K562 (cell line): ENCODE results near the gene TIMM44. TPM values are rescaled to one million over a fixed set of nuclear protein-coding genes. Genes with fewer than 3 reads are reported as not detected.

Experiments used
- CAMTA2 ChIP-seq: fragments of 250-450 bp; sonication (Bioruptor Pico); conservative IDR thresholded peaks from 2 replicates; pipeline ENCODE4 v1.5.1; 2022
- GABPA ChIP-seq: fragments of 200-800 bp; sonication (Bioruptor generic); conservative IDR thresholded peaks from 2 replicates; pipeline ENCODE4 v1.6.1; 2016; ENCODE audit warnings: low read depth, missing genetic modification characterization, missing compliant biosample characterization
- GTF2A2 ChIP-seq: IDR thresholded peaks from 2 replicates; pipeline ENCODE4 v1.6.1; 2016; ENCODE audit warnings: mild to moderate bottlenecking, missing genetic modification characterization, missing compliant biosample characterization
- RBM34 ChIP-seq: fragments of 200-400 bp; formaldehyde crosslinking; IDR thresholded peaks from 2 replicates; pipeline ENCODE4 v1.6.1; 2018; ENCODE audit warnings: low read length, borderline replicate concordance; ENCODE audit not compliant: insufficient read depth
- SLC30A9 ChIP-seq: fragments of 250-450 bp; sonication (Bioruptor Pico); IDR thresholded peaks from 2 replicates; pipeline ENCODE4 v1.8.0; 2022; ENCODE audit warnings: mild to moderate bottlenecking, moderate library complexity
- SMARCE1 ChIP-seq: fragments of 450-650 bp; IDR thresholded peaks from 2 replicates; pipeline ENCODE4 v1.7.1; 2016; ENCODE audit warnings: mild to moderate bottlenecking
- THRAP3 ChIP-seq: fragments of 450-650 bp; IDR thresholded peaks from 2 replicates; pipeline ENCODE4 v1.6.1; 2016; ENCODE audit warnings: mild to moderate bottlenecking, inconsistent platforms, borderline replicate concordance
- U2AF1 ChIP-seq: fragments of 200-400 bp; formaldehyde crosslinking; optimal IDR thresholded peaks from 2 replicates; pipeline ENCODE3; 2017; ENCODE audit warnings: mild to moderate bottlenecking, low read depth, low read length, moderate library complexity
- ZNF695 ChIP-seq: fragments of 450-650 bp; formaldehyde crosslinking; IDR thresholded peaks from 2 replicates; pipeline ENCODE4 v1.4.0; 2020; ENCODE audit warnings: mild to moderate bottlenecking, moderate library complexity
- ZNF717 ChIP-seq: fragments of 250-450 bp; sonication (Bioruptor Pico); IDR thresholded peaks from 2 replicates; pipeline ENCODE4 v1.5.0; 2021
- polyA plus RNA-seq, 8 experiments: library from polyadenylated mRNA; depleted of rRNA in 4 of 8; stranded (reverse) in 5 of 8; unstranded in 3 of 8; fragments of >200 nt; fragmentation: Nextera tagmentation in 2 of 8; fragmentation: Illumina TruSeq in 1 of 8; extraction: Ambion mirVana in 2 of 8; extraction: Trizol in 1 of 8; gene quantifications; 2 replicates each; pipeline versions ENCODE4 v1.2.1 to v1.2.3, GENCODE V29; 2011 to 2014; ENCODE audit warnings: inconsistent platforms in 1 of 8, missing spikeins in 1 of 8
- total RNA-seq, 7 experiments: library from RNA; depleted of rRNA in 6 of 7; stranded (reverse); fragments of >200 nt in 6 of 7; fragmentation: Illumina TruSeq in 2 of 7; extraction: Trizol in 2 of 7; gene quantifications; 2 replicates each; pipeline versions ENCODE4 v1.2.1 to v1.2.3, GENCODE V29; 2011 to 2021; ENCODE audit warnings: low replicate concordance in 1 of 7
- TF ChIP-seq, protein P1 (sequence below): sonication (generic); formaldehyde crosslinking; IDR thresholded peaks from 2 replicates; pipeline ENCODE4 v1.8.1; 2023; ENCODE audit warnings: missing genetic modification reagents, mild to moderate bottlenecking, borderline replicate concordance
- TF ChIP-seq, protein P2 (sequence below): sonication (generic); formaldehyde crosslinking; IDR thresholded peaks from 2 replicates; pipeline ENCODE4 v1.8.0; 2023; ENCODE audit warnings: mild to moderate bottlenecking, missing genetic modification reagents
- TF ChIP-seq, protein P3 (sequence below): sonication (generic); formaldehyde crosslinking; IDR thresholded peaks from 2 replicates; pipeline ENCODE4 v1.8.1; 2023; ENCODE audit warnings: mild to moderate bottlenecking, missing genetic modification reagents, moderate library complexity
- TF ChIP-seq, protein P4 (sequence below): fragments of 150-350 bp; IDR thresholded peaks from 2 replicates; pipeline ENCODE4 v1.6.1; 2014; ENCODE audit warnings: low read depth, mild to moderate bottlenecking, low read length, borderline replicate concordance

Gene TIMM44
- total and polyA plus RNA-seq, 9 of the 15 experiments (the other 6 are each of a cell fraction or from before 2014, with no cell fraction given), result 10.3 to 231 (median 89.3) TPM

DNA sequence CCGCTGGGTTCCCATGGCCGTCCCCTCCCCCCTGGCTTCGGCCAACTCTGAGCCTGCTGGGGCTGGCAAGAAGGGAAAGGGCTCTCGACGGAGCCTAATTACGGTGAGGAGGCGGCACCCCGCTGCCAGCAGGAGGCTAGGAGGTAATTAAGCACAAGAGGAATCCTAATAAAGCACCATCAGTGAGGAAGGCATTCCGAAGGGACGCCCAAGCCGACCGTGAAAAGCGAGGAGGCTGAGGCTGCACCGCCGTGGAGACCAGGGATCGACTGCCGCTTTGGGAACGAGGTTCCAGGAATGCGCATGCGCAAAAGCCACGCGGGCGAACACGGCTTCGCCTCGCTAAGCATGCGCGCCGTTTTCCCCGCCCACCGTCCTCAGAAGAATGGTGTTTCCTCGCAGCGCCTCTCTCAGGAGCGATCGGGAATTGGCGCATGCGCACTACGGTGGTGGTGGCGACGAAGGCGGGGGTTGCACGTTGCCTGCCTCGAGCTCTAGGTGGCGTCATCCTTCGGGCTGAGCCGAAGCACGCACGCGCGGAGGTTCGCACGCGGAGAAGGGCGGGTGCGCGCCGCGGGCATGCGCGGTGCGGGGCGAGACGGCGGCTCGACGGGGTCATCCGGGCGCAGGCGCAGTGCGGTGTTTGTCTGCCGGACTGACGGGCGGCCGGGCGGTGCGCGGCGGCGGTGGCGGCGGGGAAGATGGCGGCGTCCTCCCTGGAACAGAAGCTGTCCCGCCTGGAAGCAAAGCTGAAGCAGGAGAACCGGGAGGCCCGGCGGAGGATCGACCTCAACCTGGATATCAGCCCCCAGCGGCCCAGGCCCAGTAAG, 40.0 kb downstream of the TIMM44 start, which contains the start of gene MAP2K7 (continued):
- TF ChIP-seq, protein P1, sequence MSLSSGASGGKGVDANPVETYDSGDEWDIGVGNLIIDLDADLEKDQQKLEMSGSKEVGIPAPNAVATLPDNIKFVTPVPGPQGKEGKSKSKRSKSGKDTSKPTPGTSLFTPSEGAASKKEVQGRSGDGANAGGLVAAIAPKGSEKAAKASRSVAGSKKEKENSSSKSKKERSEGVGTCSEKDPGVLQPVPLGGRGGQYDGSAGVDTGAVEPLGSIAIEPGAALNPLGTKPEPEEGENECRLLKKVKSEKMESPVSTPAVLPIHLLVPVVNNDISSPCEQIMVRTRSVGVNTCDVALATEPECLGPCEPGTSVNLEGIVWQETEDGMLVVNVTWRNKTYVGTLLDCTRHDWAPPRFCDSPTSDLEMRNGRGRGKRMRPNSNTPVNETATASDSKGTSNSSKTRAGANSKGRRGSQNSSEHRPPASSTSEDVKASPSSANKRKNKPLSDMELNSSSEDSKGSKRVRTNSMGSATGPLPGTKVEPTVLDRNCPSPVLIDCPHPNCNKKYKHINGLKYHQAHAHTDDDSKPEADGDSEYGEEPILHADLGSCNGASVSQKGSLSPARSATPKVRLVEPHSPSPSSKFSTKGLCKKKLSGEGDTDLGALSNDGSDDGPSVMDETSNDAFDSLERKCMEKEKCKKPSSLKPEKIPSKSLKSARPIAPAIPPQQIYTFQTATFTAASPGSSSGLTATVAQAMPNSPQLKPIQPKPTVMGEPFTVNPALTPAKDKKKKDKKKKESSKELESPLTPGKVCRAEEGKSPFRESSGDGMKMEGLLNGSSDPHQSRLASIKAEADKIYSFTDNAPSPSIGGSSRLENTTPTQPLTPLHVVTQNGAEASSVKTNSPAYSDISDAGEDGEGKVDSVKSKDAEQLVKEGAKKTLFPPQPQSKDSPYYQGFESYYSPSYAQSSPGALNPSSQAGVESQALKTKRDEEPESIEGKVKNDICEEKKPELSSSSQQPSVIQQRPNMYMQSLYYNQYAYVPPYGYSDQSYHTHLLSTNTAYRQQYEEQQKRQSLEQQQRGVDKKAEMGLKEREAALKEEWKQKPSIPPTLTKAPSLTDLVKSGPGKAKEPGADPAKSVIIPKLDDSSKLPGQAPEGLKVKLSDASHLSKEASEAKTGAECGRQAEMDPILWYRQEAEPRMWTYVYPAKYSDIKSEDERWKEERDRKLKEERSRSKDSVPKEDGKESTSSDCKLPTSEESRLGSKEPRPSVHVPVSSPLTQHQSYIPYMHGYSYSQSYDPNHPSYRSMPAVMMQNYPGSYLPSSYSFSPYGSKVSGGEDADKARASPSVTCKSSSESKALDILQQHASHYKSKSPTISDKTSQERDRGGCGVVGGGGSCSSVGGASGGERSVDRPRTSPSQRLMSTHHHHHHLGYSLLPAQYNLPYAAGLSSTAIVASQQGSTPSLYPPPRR, result no peak
- TF ChIP-seq ZNF695 (no peak), SMARCE1 (no peak; the same call in 1 of the 2 replicates), GTF2A2 (tag) (no peak), U2AF1 (no peak), CAMTA2 (no peak), RBM34 (no peak), THRAP3 (no peak), GABPA (tag) (no peak), SLC30A9 (CRISPR knock-in tag) (no peak), ZNF717 (CRISPR knock-in tag) (no peak)
- TF ChIP-seq, protein P2, sequence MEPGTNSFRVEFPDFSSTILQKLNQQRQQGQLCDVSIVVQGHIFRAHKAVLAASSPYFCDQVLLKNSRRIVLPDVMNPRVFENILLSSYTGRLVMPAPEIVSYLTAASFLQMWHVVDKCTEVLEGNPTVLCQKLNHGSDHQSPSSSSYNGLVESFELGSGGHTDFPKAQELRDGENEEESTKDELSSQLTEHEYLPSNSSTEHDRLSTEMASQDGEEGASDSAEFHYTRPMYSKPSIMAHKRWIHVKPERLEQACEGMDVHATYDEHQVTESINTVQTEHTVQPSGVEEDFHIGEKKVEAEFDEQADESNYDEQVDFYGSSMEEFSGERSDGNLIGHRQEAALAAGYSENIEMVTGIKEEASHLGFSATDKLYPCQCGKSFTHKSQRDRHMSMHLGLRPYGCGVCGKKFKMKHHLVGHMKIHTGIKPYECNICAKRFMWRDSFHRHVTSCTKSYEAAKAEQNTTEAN (CRISPR knock-in tag), result no peak
- TF ChIP-seq, protein P3, sequence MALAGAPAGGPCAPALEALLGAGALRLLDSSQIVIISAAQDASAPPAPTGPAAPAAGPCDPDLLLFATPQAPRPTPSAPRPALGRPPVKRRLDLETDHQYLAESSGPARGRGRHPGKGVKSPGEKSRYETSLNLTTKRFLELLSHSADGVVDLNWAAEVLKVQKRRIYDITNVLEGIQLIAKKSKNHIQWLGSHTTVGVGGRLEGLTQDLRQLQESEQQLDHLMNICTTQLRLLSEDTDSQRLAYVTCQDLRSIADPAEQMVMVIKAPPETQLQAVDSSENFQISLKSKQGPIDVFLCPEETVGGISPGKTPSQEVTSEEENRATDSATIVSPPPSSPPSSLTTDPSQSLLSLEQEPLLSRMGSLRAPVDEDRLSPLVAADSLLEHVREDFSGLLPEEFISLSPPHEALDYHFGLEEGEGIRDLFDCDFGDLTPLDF, result no peak; the same call in 1 of the 2 replicates
- TF ChIP-seq, protein P4, sequence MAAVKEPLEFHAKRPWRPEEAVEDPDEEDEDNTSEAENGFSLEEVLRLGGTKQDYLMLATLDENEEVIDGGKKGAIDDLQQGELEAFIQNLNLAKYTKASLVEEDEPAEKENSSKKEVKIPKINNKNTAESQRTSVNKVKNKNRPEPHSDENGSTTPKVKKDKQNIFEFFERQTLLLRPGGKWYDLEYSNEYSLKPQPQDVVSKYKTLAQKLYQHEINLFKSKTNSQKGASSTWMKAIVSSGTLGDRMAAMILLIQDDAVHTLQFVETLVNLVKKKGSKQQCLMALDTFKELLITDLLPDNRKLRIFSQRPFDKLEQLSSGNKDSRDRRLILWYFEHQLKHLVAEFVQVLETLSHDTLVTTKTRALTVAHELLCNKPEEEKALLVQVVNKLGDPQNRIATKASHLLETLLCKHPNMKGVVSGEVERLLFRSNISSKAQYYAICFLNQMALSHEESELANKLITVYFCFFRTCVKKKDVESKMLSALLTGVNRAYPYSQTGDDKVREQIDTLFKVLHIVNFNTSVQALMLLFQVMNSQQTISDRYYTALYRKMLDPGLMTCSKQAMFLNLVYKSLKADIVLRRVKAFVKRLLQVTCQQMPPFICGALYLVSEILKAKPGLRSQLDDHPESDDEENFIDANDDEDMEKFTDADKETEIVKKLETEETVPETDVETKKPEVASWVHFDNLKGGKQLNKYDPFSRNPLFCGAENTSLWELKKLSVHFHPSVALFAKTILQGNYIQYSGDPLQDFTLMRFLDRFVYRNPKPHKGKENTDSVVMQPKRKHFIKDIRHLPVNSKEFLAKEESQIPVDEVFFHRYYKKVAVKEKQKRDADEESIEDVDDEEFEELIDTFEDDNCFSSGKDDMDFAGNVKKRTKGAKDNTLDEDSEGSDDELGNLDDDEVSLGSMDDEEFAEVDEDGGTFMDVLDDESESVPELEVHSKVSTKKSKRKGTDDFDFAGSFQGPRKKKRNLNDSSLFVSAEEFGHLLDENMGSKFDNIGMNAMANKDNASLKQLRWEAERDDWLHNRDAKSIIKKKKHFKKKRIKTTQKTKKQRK, result no peak
